Spleen (tissue), 7 donors: Measurements from ENCODE around the gene PARVA.

Experiments used
- CTCF ChIP-seq, 11 experiments: fragments of 200-600 bp in 7 of 11; fragments of 450-650 bp in 4 of 11; sonication (generic) in 4 of 11; IDR thresholded peaks in 8 of 11; conservative IDR thresholded peaks in 3 of 11; 1 replicate in 7 of 11; 2 replicates in 4 of 11; pipeline versions ENCODE4 v1.4.0 to v1.8.0; 2016 to 2021; ENCODE audit warnings: antibody characterized with exemption in 11 of 11, inconsistent platforms in 4 of 11, mild to moderate bottlenecking in 1 of 11
- POLR2AphosphoS5 ChIP-seq, 3 donors: sonication (generic); formaldehyde crosslinking; IDR thresholded peaks; one replicate each; pipeline ENCODE4 v1.5.1; 2017; ENCODE audit warnings: antibody characterized with exemption in 3 of 3
- donor health status: DM: no; HTN: no; CAD: no; lungs with moderate emphysema.
- donor health status: DM: no; HTN: no; CAD: no.
- donor health status: DM: no; HTN: no; CAD: no.

- TF ChIP-seq CTCF (IDR thresholded peaks at IDR 0.05 in 8 of 11, conservative IDR thresholded peaks at IDR 0.05 in 3 of 11) (no peak), POLR2AphosphoS5 (IDR thresholded peaks at IDR 0.05) (no peak)
Observed at GRCh38 chr11:12420706-12421105, 43.3 kb downstream of the PARVA start.
